Calu3 (cell line): ENCODE results near the gene MTMR1. TPM values are rescaled to one million over a fixed set of nuclear protein-coding genes. Genes with fewer than 3 reads are reported as not detected.

Source experiments
- BruUV-seq: library from RNA; stranded (reverse); fragments of 400-500 nt; replicated peaks from 2 replicates; lab custom pipeline; 2021; lab: Mats Ljungman, UMichigan
- CTCF ChIA-PET: fragments of 300-600 bp; sonication (Branson Sonifier 250); formaldehyde crosslinking; loops from one replicate; lab custom pipeline; 2022; ENCODE audit warnings: antibody characterized with exemption; lab: Charles Lee
- DNase-seq: peaks from one replicate; pipeline ENCODE4 v3.0.0; 2022
- H3K27ac Mint-ChIP-seq: one replicate; pipeline ENCODE4 v1.8.0; 2022; ENCODE audit warnings: mixed read lengths; ENCODE audit not compliant: unreplicated experiment
- H3K27me3 Mint-ChIP-seq: one replicate; pipeline ENCODE4 v1.8.0; 2022; ENCODE audit warnings: mixed read lengths; ENCODE audit not compliant: unreplicated experiment
- H3K36me3 Mint-ChIP-seq: one replicate; pipeline ENCODE4 v1.8.0; 2022; ENCODE audit warnings: mild to moderate bottlenecking, moderate library complexity, mixed read lengths; ENCODE audit not compliant: insufficient read depth, unreplicated experiment
- H3K4me1 Mint-ChIP-seq: one replicate; pipeline ENCODE4 v1.8.0; 2022; ENCODE audit warnings: mild to moderate bottlenecking, low read depth, mixed read lengths; ENCODE audit not compliant: unreplicated experiment
- H3K4me3 Mint-ChIP-seq: one replicate; pipeline ENCODE4 v1.8.0; 2022; ENCODE audit warnings: mild to moderate bottlenecking, low read depth, moderate library complexity, mixed read lengths; ENCODE audit not compliant: unreplicated experiment
- H3K9me3 Mint-ChIP-seq: one replicate; pipeline ENCODE4 v1.8.0; 2022; ENCODE audit warnings: low read depth, mixed read lengths; ENCODE audit not compliant: unreplicated experiment
- intact Hi-C: fragments of 100-400 bp; cut with micrococcal nuclease; formaldehyde crosslinking; loops from one replicate; pipeline ENCODE4 v1.10.0; 2022; ENCODE audit not compliant: unreplicated experiment
- total RNA-seq: library from RNA; stranded (reverse); gene quantifications from 2 replicates; pipeline ENCODE4 v1.2.3, GENCODE V29; 2022
- TF ChIP-seq, protein P1 (sequence below): fragments of 200-600 bp; IDR thresholded peaks from one replicate; pipeline ENCODE4 v1.8.0; 2022; ENCODE audit warnings: antibody characterized with exemption; ENCODE audit not compliant: unreplicated experiment

Gene MTMR1
- total RNA-seq, 1 experiment from 2014 or later: 49.1 TPM

DNA sequence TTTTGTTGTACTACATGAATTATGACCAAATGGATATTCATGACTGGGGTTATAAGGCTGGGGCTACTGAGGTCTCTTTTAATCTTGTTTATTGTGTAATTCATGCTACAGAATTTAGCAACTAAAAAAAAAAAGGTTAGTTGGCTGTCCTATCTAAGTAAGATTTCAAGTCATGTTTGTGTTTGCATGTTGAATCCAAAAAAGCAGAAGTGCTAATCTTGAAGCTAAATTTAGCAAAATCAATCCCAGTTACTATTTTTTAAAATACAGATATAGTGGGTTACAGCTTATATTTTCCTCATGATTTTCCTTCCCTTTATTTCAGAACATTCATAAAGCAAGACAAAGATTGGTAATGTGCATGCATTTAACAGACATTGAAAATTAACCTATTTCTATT lies 19.4 kb downstream of the MTMR1 start:
- no peaks in the 10 kb centered on the region for H3K27me3 Mint-ChIP-seq
- TF ChIP-seq, protein P1, sequence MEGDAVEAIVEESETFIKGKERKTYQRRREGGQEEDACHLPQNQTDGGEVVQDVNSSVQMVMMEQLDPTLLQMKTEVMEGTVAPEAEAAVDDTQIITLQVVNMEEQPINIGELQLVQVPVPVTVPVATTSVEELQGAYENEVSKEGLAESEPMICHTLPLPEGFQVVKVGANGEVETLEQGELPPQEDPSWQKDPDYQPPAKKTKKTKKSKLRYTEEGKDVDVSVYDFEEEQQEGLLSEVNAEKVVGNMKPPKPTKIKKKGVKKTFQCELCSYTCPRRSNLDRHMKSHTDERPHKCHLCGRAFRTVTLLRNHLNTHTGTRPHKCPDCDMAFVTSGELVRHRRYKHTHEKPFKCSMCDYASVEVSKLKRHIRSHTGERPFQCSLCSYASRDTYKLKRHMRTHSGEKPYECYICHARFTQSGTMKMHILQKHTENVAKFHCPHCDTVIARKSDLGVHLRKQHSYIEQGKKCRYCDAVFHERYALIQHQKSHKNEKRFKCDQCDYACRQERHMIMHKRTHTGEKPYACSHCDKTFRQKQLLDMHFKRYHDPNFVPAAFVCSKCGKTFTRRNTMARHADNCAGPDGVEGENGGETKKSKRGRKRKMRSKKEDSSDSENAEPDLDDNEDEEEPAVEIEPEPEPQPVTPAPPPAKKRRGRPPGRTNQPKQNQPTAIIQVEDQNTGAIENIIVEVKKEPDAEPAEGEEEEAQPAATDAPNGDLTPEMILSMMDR: no peak
- intact Hi-C loops: no loop called here
- H3K27ac Mint-ChIP-seq: no peak overlapping the region
- no peak for DNase-seq
- no peak overlapping the region for H3K4me3 Mint-ChIP-seq
- BruUV-seq: no TSS peak
- no peaks in the 10 kb centered on the region for H3K9me3 Mint-ChIP-seq
- H3K4me1 Mint-ChIP-seq: peaks cover 18% of the 10 kb centered on the region
- peaks cover 10% of the 10 kb centered on the region for H3K36me3 Mint-ChIP-seq
- CTCF ChIA-PET: no interaction called here

DNA sequence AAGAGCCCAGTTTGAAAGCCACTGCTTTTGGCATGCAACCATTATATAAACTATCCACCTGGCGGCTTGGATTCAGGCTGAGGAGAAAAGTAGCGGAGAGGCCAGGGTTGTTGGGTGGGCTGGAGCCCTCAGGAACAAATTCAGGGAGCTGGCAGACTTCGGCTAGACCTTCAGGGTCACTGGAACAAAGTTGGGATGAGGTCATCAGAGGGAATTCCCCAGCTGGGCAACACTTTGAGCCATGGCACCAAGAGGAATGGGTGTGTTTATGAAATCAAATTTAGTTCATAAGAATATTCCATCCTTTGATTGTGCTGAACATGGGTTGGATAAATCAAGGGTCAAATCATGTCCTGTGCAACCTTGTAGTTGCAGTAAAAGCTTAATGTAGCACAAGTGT lies 22.0 kb downstream of the MTMR1 start:
- no TSS peak for BruUV-seq

DNA sequence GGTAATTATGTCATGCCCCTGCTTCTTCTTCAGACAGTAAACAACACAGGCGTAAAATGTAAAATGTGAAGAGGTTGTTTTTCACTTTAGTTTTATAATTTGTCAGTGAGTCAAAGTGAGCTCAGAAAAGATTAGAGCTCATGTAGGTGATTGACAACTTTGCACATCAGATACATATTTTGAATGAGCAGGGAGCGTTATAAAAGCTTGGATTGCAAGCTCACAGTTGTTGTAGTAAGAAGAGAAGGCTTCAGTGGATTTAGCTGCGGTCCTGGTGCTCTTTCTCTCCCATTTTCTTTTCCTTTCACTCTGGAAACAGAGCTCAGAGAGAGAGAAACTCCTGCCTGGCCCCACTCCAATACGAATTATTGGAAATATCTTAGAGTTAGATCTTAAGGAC lies 26.4 kb downstream of the MTMR1 start:
- CTCF ChIA-PET: no interaction called here
- intact Hi-C loops: no loop called here
- TF ChIP-seq, protein P1: no peak

More for the DNA sequence above, 22.0 kb downstream of the MTMR1 start:
- no peak overlapping the region for H3K27ac Mint-ChIP-seq
- no peaks in the 10 kb centered on the region for H3K27me3 Mint-ChIP-seq
- no peaks in the 10 kb centered on the region for H3K9me3 Mint-ChIP-seq
- H3K36me3 Mint-ChIP-seq: peaks cover 6% of the 10 kb centered on the region
- CTCF ChIA-PET: interaction anchor here (1.1 kb wide), 1 partner anchor 32 kb away, joined by 4 read pairs; no protein-coding TSS in a partner anchor
- intact Hi-C loops: no loop called here
- TF ChIP-seq, protein P1: no peak
- DNase-seq: no peak
- H3K4me1 Mint-ChIP-seq: peaks cover 18% of the 10 kb centered on the region
- H3K4me3 Mint-ChIP-seq: no peak overlapping the region

DNA sequence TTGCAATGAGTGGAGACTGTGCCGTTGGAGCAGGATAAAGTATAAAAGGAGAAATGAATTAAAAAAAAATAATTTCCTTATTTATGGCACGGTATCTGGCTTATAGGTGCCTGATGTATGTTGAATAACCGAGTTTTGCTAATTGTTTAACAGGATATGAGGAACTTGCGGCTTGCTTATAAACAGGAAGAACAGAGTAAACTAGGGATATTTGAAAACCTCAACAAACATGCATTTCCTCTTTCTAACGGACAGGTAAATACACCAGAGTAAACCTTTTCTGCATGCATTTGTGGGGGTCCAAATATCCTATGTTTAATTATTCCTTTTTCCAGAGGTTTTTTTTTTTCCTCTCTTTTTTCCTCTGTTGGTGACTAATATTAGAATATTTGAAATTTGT lies 36.8 kb downstream of the MTMR1 start:
- CTCF ChIA-PET: no interaction called here
- no TSS peak for BruUV-seq
- H3K9me3 Mint-ChIP-seq: no peaks in the 10 kb centered on the region

More for the DNA sequence above, 26.4 kb downstream of the MTMR1 start:
- Mint-ChIP-seq H3K36me3 (peaks cover 6% of the 10 kb centered on the region), H3K4me3 (no peak overlapping the region), H3K27ac (no peak overlapping the region), H3K27me3 (no peaks in the 10 kb centered on the region), H3K9me3 (no peaks in the 10 kb centered on the region), H3K4me1 (peaks cover 9% of the 10 kb centered on the region)
- BruUV-seq: no TSS peak
- DNase-seq: no peak

More for the DNA sequence above, 36.8 kb downstream of the MTMR1 start:
- H3K27me3 Mint-ChIP-seq: no peaks in the 10 kb centered on the region
- TF ChIP-seq, protein P1: no peak
- intact Hi-C loops: no loop called here
- H3K27ac Mint-ChIP-seq: no peak overlapping the region
- H3K4me3 Mint-ChIP-seq: no peak overlapping the region
- no peaks in the 10 kb centered on the region for H3K4me1 Mint-ChIP-seq
- no peak for DNase-seq
- peaks cover 17% of the 10 kb centered on the region for H3K36me3 Mint-ChIP-seq
